AG09319 (cell line): Measurements from ENCODE around the gene SUV39H2.
"Not testable (repeated sequence)": the region's sequence is repeated elsewhere in the genome, so short reads cannot be mapped to it uniquely, and the experiment has no call there.

Experiments
- DNase-seq: peaks from one replicate; pipeline ENCODE4 v3.0.0-alpha.2; 2010; ENCODE audit warnings: low read depth; ENCODE audit errors: extremely low read depth
- CTCF ChIP-seq: IDR thresholded peaks from 2 replicates; pipeline ENCODE4 v1.5.1; 2011; ENCODE audit warnings: low read depth, mild to moderate bottlenecking, inconsistent platforms, low read length, moderate library complexity

Gene SUV39H2

GRCh38 chr10:14859043-14859442 lies 19.6 kb upstream of the SUV39H2 start:
- DNase-seq = no peak
- no peak for TF ChIP-seq CTCF

- no peak for DNase-seq
- no peak for TF ChIP-seq CTCF
These were observed 18.9 kb upstream of the SUV39H2 start for GRCh38 chr10:14859775-14860174.

- no peak for TF ChIP-seq CTCF
These were observed 17.9 kb upstream of the SUV39H2 start for GRCh38 chr10:14860791-14861190.

GRCh38 chr10:14864466-14864865 lies 14.2 kb upstream of the SUV39H2 start:
- not testable (repeated sequence) for DNase-seq

More at GRCh38 chr10:14860791-14861190, 17.9 kb upstream of the SUV39H2 start:
- no peak for DNase-seq

GRCh38 chr10:14864871-14865270 lies 13.8 kb upstream of the SUV39H2 start:
- DNase-seq = not testable (repeated sequence)

GRCh38 chr10:14873090-14873760 lies 5.4 kb upstream of the SUV39H2 start:
- no peak for DNase-seq
- TF ChIP-seq CTCF = no peak

- DNase-seq = no peak
- no peak for TF ChIP-seq CTCF
These were observed 2.7 kb upstream of the SUV39H2 start for GRCh38 chr10:14875941-14876340.

GRCh38 chr10:14876764-14877163 lies 1.9 kb upstream of the SUV39H2 start:
- DNase-seq = no peak
- TF ChIP-seq CTCF = no peak
